GM12875 (cell line): ENCODE data around the gene SLC35B1.

ENCODE experiments used
- H3K4me3 ChIP-seq: one replicate; pipeline ENCODE4 v1.5.1; 2011; ENCODE audit warnings: low read depth, low read length, control low read depth
- TF ChIP-seq, protein P1 (sequence below): IDR thresholded peaks from 2 replicates; pipeline ENCODE4 v1.5.1; 2011; ENCODE audit warnings: low read depth, mild to moderate bottlenecking, control low read depth, inconsistent platforms, low read length, moderate library complexity, borderline replicate concordance; ENCODE audit not compliant: insufficient read depth

The SLC35B1 gene

DNA sequence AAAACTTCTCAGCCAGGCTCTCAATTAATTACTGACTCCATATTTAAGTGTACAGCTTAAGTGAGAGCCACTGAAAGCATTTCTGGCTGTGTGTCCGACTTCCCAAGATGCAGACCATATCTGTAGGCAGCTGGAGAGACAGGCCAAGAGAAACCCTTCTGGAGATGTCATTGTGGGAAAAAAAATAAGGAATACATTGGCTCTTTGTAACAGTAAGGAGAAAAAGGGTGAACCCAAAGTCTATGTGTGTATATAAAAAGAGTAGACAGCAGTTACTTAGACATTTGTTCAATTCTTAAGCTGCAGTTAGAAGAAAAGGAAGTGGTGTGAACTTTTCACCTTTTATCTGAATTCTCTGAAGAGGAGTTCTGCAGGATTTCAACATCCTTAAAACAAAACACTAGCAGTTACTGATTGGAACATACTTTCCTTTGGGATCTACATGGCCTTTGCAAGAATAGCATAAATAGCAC lies 34.4 kb upstream of the SLC35B1 start:
- H3K4me3 ChIP-seq = no peak overlapping the region
- TF ChIP-seq, protein P1, sequence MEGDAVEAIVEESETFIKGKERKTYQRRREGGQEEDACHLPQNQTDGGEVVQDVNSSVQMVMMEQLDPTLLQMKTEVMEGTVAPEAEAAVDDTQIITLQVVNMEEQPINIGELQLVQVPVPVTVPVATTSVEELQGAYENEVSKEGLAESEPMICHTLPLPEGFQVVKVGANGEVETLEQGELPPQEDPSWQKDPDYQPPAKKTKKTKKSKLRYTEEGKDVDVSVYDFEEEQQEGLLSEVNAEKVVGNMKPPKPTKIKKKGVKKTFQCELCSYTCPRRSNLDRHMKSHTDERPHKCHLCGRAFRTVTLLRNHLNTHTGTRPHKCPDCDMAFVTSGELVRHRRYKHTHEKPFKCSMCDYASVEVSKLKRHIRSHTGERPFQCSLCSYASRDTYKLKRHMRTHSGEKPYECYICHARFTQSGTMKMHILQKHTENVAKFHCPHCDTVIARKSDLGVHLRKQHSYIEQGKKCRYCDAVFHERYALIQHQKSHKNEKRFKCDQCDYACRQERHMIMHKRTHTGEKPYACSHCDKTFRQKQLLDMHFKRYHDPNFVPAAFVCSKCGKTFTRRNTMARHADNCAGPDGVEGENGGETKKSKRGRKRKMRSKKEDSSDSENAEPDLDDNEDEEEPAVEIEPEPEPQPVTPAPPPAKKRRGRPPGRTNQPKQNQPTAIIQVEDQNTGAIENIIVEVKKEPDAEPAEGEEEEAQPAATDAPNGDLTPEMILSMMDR = no peak

DNA sequence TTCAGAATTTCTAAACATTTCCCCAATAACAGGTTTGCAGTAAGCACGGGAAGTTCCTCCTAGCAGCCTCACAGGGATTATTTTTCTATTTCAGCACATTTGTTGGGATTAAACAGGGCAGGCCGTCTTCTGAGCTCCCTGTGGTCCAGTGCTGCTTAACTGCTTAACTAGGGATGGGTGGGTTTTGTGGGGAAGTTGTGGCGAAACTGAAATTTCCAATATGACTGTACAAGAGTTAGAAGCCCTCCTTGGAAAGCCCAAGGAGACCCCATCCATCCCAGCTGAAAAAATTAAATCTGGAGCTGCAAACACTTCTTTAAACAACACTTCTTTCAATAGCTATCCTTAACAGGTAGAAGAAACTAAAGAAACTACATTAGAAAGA lies 33.9 kb upstream of the SLC35B1 start:
- H3K4me3 ChIP-seq = no peak overlapping the region
- TF ChIP-seq, protein P1 = no peak

DNA sequence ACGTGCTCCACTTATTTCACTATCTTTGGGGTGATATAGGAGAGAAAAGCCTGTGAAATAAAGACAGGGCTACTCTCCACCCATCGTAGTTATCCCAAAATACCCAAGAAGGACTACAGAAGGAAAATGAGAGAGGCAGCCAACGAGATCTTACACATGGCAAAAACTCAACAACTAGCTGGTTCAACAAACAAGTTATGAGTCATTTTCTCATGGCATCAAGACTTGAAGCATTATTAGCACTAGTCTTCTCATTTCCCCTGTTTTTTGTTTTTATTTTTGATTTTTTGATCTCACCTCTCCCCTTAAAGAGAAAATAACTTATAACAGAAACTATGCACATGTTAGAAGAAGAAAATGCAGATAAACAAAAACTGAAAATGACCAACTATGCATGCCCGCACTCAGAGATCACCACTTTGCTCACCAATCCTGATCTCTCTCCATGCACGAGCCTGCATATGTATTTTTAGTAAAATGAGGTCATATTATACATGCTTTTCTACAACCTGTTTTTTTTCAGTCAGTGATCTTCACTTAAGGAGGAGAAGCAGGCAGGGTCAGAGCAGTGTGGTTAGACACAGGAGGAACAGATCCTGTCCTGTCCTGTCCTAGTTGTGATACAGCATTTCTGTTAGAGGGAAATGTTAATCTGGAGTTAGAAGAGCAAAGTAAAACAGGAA lies 33.4 kb upstream of the SLC35B1 start:
- H3K4me3 ChIP-seq = no peak overlapping the region
- TF ChIP-seq, protein P1 = no peak

DNA sequence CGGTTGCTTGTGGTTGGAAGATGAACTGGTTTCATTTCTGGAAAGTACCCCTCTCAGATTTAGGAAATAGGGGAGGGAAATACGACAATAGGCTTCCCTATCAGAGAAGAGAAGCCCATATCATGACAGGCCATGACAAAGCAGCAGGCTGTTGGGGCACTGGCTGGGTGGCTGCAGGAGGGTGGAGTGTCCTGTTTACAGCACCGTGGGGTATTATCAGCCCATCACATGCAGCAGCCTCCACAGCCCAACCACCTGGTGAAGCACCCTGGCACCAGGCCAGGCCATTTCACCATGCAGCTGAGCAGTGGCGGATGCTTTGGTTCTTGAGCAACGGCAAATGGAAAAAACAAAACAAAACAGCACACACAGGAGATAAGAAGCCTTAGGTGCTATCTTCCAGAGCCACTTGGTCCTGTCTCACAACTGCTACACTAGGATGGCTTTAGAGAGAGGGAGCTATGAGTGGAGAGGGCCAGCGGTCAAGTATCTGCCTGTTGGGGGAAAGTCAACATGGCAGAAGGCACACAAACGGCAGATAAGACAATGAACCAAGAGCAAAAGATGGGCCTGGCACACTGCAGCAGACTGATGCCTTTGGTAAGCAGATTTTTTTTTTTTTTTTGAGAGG lies 32.0 kb upstream of the SLC35B1 start:
- TF ChIP-seq, protein P1 = no peak
- H3K4me3 ChIP-seq = no peak overlapping the region

DNA sequence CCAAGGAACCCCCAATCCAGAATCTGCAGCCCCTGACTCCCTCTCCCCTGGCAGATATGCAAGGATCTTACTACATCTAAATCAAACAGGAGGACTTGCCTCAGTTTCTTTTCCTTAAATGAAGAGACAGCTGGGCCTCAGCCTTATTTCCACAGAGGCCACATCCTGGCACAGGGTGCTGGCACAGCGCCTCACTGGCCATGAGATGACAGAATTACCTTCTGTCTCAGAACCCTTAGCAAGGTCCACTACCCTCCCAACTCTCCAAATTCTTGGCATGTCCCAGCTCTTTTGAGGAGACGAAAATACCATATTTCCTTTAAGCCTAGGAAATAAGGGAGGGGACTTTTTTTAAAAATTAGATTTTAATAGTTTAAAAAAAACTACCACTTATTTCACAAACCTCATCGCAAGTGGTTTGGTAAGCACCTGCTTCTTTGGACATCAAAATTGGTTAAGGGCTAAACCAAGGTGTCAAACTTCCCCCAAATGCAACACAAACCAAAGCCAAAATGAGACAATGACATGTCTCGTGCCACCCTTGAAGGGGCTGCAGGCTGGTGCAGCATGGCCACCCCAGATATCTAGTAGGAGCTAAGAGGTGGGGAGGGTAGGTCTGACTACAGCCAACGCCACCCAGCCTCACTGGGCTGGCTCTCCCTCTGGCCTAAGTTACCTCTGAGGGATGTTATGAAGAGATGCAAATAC lies 30.8 kb upstream of the SLC35B1 start:
- H3K4me3 ChIP-seq = no peak overlapping the region
- TF ChIP-seq, protein P1 = no peak

DNA sequence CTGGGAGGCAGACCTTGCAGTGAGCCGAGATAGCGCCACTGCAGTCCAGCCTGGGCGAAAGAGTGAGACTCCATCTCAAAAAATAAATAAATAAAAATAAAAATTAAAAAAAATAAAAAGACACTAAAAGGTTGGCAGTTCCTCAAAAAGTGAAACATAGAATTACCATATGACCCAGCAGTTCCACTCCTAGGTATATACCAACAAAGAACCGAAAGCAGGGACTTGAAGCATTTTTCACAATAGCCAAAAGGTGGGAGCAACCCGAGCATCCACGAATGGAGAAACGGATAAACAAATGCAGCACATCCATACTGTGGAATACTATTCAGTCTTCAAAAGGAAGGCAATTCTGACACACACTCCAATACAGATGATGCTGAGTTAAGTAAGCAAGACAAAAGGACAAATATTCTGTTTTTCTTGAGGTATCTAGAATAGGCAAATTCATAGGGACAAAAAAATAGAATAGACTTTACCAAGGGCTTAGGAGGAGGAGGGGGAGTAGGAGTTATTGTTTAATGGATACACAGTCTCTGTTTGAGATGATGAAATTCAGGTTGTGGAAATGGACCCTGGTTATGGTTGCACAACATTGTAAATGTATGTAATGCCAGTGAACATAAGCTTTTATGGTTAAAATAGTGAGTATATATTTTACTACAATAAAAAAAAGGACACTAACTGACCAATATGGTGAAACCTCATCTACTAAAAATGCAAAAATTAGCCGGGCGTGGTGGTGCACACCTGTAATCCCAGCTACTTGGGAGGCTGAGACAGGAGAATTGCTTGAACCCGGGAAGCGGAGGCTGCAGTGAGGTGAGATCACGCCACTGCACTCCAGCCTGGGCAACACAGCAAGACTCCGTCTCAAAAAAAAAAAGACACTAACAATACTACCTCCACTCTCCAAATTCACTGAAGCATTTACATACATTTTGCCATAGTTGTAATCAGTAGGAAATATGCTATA lies 27.0 kb upstream of the SLC35B1 start:
- TF ChIP-seq, protein P1 = no peak
- no peak overlapping the region for H3K4me3 ChIP-seq
